K562 (cell line): Measurements from ENCODE around the gene TRPC4AP. TPM values are rescaled to one million over a fixed set of nuclear protein-coding genes. Genes with fewer than 3 reads are reported as not detected.

Experiments
- ATAC-seq: fragments of 200-7000 bp; cut with Tn5 transposase; 3 replicates; pipeline ENCODE4 v1.9.1; 2020; ENCODE audit warnings: moderate library complexity
- BruUV-seq: library from RNA; stranded (reverse); fragments of 400-500 nt; replicated peaks from 2 replicates; lab custom pipeline; 2021; lab: Mats Ljungman, UMichigan
- CTCF ChIA-PET: fragments of 300-600 bp; formaldehyde crosslinking; extraction: SDS; loops from one replicate; lab custom pipeline; 2021; ENCODE audit warnings: low intra/inter-chr PET ratio; lab: Yijun Ruan, JAX
- POLR2A ChIA-PET: fragments of 300-600, 350-650 bp; sonication (Branson Sonifier 250); formaldehyde crosslinking; extraction: SDS; loops from one replicate; lab custom pipeline; 2021; ENCODE audit warnings: antibody characterized with exemption, inconsistent platforms; lab: Yijun Ruan, JAX
- DNase-seq, 4 experiments: peaks; one replicate each; pipeline versions ENCODE4 v3.0.0 to v3.0.0-alpha.2; 2011 to 2018; ENCODE audit warnings: low spot score in 3 of 4, mixed read lengths in 3 of 4; ENCODE audit errors: extremely low read depth in 1 of 4
- FAIRE-seq: peaks from 2 replicates; lab custom pipeline; 2011; peaks lifted over from hg19 to GRCh38; lab: Jason Lieb, UNC
- H2AFZ ChIP-seq: 2 replicates; pipeline ENCODE4 v1.6.0; 2011; ENCODE audit warnings: low read depth, low read length, control low read depth, inconsistent platforms
- H3K27ac ChIP-seq: fragments of 200-600 bp; 3 replicates; pipeline ENCODE4 v1.8.0; 2011; ENCODE audit warnings: low read depth, mild to moderate bottlenecking, control low read depth, inconsistent platforms, low read length, moderate library complexity, mixed read lengths; ENCODE audit errors: extremely low read depth
- H3K27me3 ChIP-seq, 2 experiments: fragments of 300-600 bp in 1 of 2; 2 replicates in 1 of 2; 3 replicates in 1 of 2; pipeline versions ENCODE4 v1.6.0 to v1.8.0; 2011; ENCODE audit warnings: inconsistent platforms in 2 of 2, low read length in 2 of 2, mild to moderate bottlenecking in 1 of 2, mixed read lengths in 1 of 2, moderate library complexity in 1 of 2; ENCODE audit not compliant: control insufficient read depth in 2 of 2, insufficient read depth in 2 of 2
- H3K36me3 ChIP-seq: fragments of 300-600 bp; 3 replicates; pipeline ENCODE4 v1.8.0; 2011; ENCODE audit warnings: mild to moderate bottlenecking, low read length, inconsistent platforms; ENCODE audit not compliant: control insufficient read depth, insufficient read depth
- H3K4me1 ChIP-seq, 2 experiments: fragments of 200-600 bp in 1 of 2; replicated peaks in 1 of 2; 2 replicates in 1 of 2; 3 replicates in 1 of 2; pipeline versions ENCODE4 v1.5.1 to v1.8.0; 2011; ENCODE audit warnings: inconsistent platforms in 2 of 2, low read length in 2 of 2, mild to moderate bottlenecking in 1 of 2, mixed read lengths in 1 of 2, moderate library complexity in 1 of 2; ENCODE audit not compliant: control insufficient read depth in 2 of 2, insufficient read depth in 2 of 2
- H3K4me2 ChIP-seq: 2 replicates; pipeline ENCODE4 v1.6.1; 2011; ENCODE audit warnings: low read length, control low read depth, inconsistent platforms, mixed read lengths; ENCODE audit not compliant: insufficient read depth
- H3K4me3 ChIP-seq: fragments of 200-600 bp; sonication (generic), shearing (Covaris generic); 2 replicates; pipeline ENCODE4 v1.5.1; 2016; ENCODE audit warnings: control low read depth, inconsistent platforms
- H3K79me2 ChIP-seq: fragments of 200-600 bp; 3 replicates; pipeline ENCODE4 v1.8.0; 2011; ENCODE audit warnings: low read length, inconsistent platforms; ENCODE audit not compliant: control insufficient read depth, insufficient read depth
- H3K9ac ChIP-seq, 2 experiments: 2 replicates each; pipeline versions ENCODE4 v1.6.0 to v1.6.1; 2011; ENCODE audit warnings: low read depth in 2 of 2, low read length in 2 of 2, control low read depth in 1 of 2, inconsistent platforms in 1 of 2, mild to moderate bottlenecking in 1 of 2, mixed read lengths in 1 of 2; ENCODE audit not compliant: insufficient read depth in 1 of 2
- H3K9me1 ChIP-seq: one replicate; pipeline ENCODE4 v1.6.0; 2011; ENCODE audit warnings: inconsistent platforms, mild to moderate bottlenecking, low read length, moderate library complexity; ENCODE audit not compliant: control insufficient read depth, insufficient read depth
- H3K9me3 ChIP-seq: replicated peaks from 2 replicates; pipeline ENCODE4 v1.5.1; 2011; ENCODE audit warnings: low read depth, low read length, inconsistent platforms; ENCODE audit not compliant: control insufficient read depth, insufficient read depth
- H4K20me1 ChIP-seq: replicated peaks from 2 replicates; pipeline ENCODE4 v1.6.1; 2011; ENCODE audit warnings: low read length, inconsistent platforms, mixed read lengths; ENCODE audit not compliant: control insufficient read depth, insufficient read depth
- ARNT ChIP-seq, 2 experiments: fragments of 450-650 bp; IDR thresholded peaks; 2 replicates each; pipeline ENCODE4 v1.6.1; 2016; ENCODE audit warnings: mild to moderate bottlenecking in 1 of 2
- EGR1 ChIP-seq: fragments of 450-650 bp; conservative IDR thresholded peaks from 2 replicates; pipeline ENCODE4 v1.6.1; 2017; ENCODE audit warnings: mild to moderate bottlenecking
- POLR2G ChIP-seq: fragments of 200-400 bp; formaldehyde crosslinking; IDR thresholded peaks from 2 replicates; pipeline ENCODE4 v1.6.1; 2017; ENCODE audit warnings: low read depth, mild to moderate bottlenecking, antibody characterized with exemption, low read length, moderate library complexity
- RFX1 ChIP-seq: fragments of 450-650 bp; IDR thresholded peaks from 2 replicates; pipeline ENCODE4 v1.6.1; 2016; ENCODE audit warnings: mild to moderate bottlenecking, moderate library complexity
- SNRNP70 ChIP-seq: fragments of 200-400 bp; formaldehyde crosslinking; optimal IDR thresholded peaks from 2 replicates; pipeline ENCODE3; 2017; ENCODE audit warnings: low read depth, low read length
- SP1 ChIP-seq: sonication (generic); formaldehyde crosslinking; IDR thresholded peaks from 2 replicates; pipeline ENCODE4 v1.8.1; 2022; ENCODE audit warnings: mild to moderate bottlenecking, missing genetic modification reagents
- TRIM28 ChIP-seq: fragments of 450-650 bp; IDR thresholded peaks from 2 replicates; pipeline ENCODE4 v1.6.1; 2017
- ZNF77 ChIP-seq: fragments of 250-450 bp; sonication (Bioruptor Pico); IDR thresholded peaks from 2 replicates; pipeline ENCODE4 v1.5.0; 2020
- WGBS: fragments of 100-300 bp; shearing (Covaris generic); methylation state at CpG from one replicate; pipeline ENCODE4 v1.1.6; 2016; ENCODE audit warnings: low coverage, mixed read lengths; ENCODE audit not compliant: insufficient coverage; ENCODE audit errors: missing lambda C conversion rate; 5-methylcytosine and 5-hydroxymethylcytosine counted together
- in situ Hi-C: fragments of 300-500 bp; cut with MboI; formaldehyde crosslinking; loops from 4 replicates; pipeline ENCODE4 v1.15.0; 2018; ENCODE audit warnings: inconsistent platforms, mixed read lengths
- intact Hi-C: fragments of 100-400 bp; cut with micrococcal nuclease; formaldehyde crosslinking; loops from 2 replicates; pipeline ENCODE4 v1.14.2; 2022
- polyA plus RNA-seq, 8 experiments: library from polyadenylated mRNA; depleted of rRNA in 4 of 8; stranded (reverse) in 5 of 8; unstranded in 3 of 8; fragments of >200 nt; fragmentation: Nextera tagmentation in 2 of 8; fragmentation: Illumina TruSeq in 1 of 8; extraction: Ambion mirVana in 2 of 8; extraction: Trizol in 1 of 8; gene quantifications; 2 replicates each; pipeline versions ENCODE4 v1.2.1 to v1.2.3, GENCODE V29; 2011 to 2014; ENCODE audit warnings: inconsistent platforms in 1 of 8, missing spikeins in 1 of 8
- total RNA-seq, 7 experiments: library from RNA; depleted of rRNA in 6 of 7; stranded (reverse); fragments of >200 nt in 6 of 7; fragmentation: Illumina TruSeq in 2 of 7; extraction: Trizol in 2 of 7; gene quantifications; 2 replicates each; pipeline versions ENCODE4 v1.2.1 to v1.2.3, GENCODE V29; 2011 to 2021; ENCODE audit warnings: low replicate concordance in 1 of 7
- TF ChIP-seq, protein P1 (sequence below): sonication (generic); formaldehyde crosslinking; IDR thresholded peaks from 2 replicates; pipeline ENCODE4 v1.8.1; 2023; ENCODE audit warnings: mild to moderate bottlenecking, missing genetic modification reagents
- TF ChIP-seq, protein P2 (sequence below): sonication (generic); formaldehyde crosslinking; IDR thresholded peaks from 2 replicates; pipeline ENCODE4 v1.8.0; 2022; ENCODE audit warnings: missing genetic modification reagents, mild to moderate bottlenecking, moderate library complexity, borderline replicate concordance

The TRPC4AP gene
- total and polyA plus RNA-seq, 9 of the 15 experiments (the other 6 are each of a cell fraction or from before 2014, with no cell fraction given), result 2.3 to 70.3 (median 33.3) TPM

DNA sequence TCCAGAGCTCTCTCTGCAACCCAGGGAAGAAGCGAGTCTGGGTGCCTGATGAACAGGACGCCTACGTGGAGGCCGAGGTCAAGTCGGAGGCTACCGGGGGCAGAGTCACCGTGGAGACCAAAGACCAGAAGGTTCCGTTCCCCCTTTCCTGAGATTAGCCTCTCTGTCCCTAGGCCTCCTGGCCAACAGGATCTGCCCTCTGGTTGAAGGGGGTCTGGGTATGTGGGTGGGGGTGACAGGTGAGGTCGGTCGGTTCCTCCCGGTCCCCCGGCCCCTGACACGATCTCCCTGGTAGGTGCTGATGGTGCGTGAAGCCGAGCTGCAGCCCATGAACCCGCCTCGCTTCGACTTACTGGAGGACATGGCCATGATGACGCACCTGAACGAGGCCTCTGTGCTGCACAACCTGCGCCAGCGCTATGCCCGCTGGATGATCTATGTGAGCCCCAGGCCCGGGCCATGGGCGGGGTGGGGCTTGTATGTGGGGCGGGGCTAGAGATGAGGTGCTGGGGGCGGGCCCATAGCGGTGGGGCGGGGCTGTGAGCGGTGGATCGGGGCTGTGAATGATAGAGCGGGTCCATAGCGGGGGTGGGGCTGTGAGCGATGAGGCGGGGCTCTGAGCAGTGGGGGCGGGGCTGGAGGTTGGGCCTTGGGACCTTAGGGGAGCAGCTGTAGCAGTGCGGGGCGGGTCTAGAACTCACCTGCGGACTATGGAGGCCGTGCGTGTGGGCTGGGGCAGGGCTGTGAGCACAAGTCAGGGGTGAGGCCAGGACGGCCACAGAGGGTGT lies 113.0 kb downstream of the TRPC4AP start:
- Histone ChIP-seq H3K4me1 (peaks cover 26 to 38% of the 10 kb centered on the region in 2 experiments; a peak in 4 of 5 replicates), H3K4me2 (peak overlapping the region; percentile 30; the same call in 1 of the 2 replicates), H2AFZ (peak overlapping the region; percentile 60), H3K27me3 (no peaks in the 10 kb centered on the region), H3K9ac (no peak overlapping the region), H4K20me1 (no peaks in the 10 kb centered on the region), H3K27ac (no peak overlapping the region), H3K36me3 (no peaks in the 10 kb centered on the region), H3K9me1 (peaks cover 3% of the 10 kb centered on the region)
- ChIA-PET CTCF (no interaction called here), POLR2A (interaction anchor here (0.6 to 0.9 kb wide), 6 partner anchors 14 to 1616 kb away, joined by 3 read pairs; no protein-coding TSS in a partner anchor)
- in situ Hi-C loops, result no loop called here
- no TSS peak for BruUV-seq
- peak; percentile 98 for ATAC-seq
- intact Hi-C loops, result no loop called here
- peak; percentile 82 for FAIRE-seq
- TF ChIP-seq EGR1, result peak; percentile 37
- no peak; the same call in 1 of the 2 replicates for TF ChIP-seq RFX1
- TF ChIP-seq, protein P1, sequence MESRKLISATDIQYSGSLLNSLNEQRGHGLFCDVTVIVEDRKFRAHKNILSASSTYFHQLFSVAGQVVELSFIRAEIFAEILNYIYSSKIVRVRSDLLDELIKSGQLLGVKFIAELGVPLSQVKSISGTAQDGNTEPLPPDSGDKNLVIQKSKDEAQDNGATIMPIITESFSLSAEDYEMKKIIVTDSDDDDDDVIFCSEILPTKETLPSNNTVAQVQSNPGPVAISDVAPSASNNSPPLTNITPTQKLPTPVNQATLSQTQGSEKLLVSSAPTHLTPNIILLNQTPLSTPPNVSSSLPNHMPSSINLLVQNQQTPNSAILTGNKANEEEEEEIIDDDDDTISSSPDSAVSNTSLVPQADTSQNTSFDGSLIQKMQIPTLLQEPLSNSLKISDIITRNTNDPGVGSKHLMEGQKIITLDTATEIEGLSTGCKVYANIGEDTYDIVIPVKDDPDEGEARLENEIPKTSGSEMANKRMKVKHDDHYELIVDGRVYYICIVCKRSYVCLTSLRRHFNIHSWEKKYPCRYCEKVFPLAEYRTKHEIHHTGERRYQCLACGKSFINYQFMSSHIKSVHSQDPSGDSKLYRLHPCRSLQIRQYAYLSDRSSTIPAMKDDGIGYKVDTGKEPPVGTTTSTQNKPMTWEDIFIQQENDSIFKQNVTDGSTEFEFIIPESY (CRISPR knock-in tag), result peak; percentile 42; the same call in 1 of the 2 replicates
- no peak for TF ChIP-seq ZNF77 (CRISPR knock-in tag)
- TF ChIP-seq TRIM28, result no peak
- peak; percentile 62; the same call in 1 of the 2 replicates for TF ChIP-seq SP1 (CRISPR knock-in tag)
- TF ChIP-seq POLR2G, result 0 out of 2 replicates have a peak, but pooled peaks have one; percentile 32
- TF ChIP-seq SNRNP70, result no peak
- no peak for TF ChIP-seq ARNT (IDR thresholded peaks at IDR 0.05)
- TF ChIP-seq, protein P2, sequence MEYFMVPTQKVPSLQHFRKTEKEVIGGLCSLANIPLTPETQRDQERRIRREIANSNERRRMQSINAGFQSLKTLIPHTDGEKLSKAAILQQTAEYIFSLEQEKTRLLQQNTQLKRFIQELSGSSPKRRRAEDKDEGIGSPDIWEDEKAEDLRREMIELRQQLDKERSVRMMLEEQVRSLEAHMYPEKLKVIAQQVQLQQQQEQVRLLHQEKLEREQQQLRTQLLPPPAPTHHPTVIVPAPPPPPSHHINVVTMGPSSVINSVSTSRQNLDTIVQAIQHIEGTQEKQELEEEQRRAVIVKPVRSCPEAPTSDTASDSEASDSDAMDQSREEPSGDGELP, result peak; percentile 85
- TF ChIP-seq, all 486 proteins: peak for 5
- WGBS, result 44% methylated on average over 22 of the region's 42 CpGs
- H3K79me2 ChIP-seq, result no peaks in the 10 kb centered on the region
- peak; percentile 91 to 100 (median 99) for DNase-seq
- H3K9me3 ChIP-seq, result no peaks in the 10 kb centered on the region
- H3K4me3 ChIP-seq, result no peak overlapping the region
